ENCODE data around the gene MDH2.
"Not testable (repeated sequence)": the region's sequence is repeated elsewhere in the genome, so short reads cannot be mapped to it uniquely, and the experiment has no call there.

Gene MDH2

GRCh38 chr7:76047305-76047810, 548 bp upstream of the MDH2 start:
- DNase-seq (ENCODE audit: low read depth in 2 of 2) = no peak

- DNase-seq (ENCODE audit: low read depth in 2 of 2) = no peak
These were observed 722 bp downstream of the MDH2 start for GRCh38 chr7:76048668-76048988.

- no peak for DNase-seq (ENCODE audit: low read depth in 2 of 2)
These were observed 1.4 kb downstream of the MDH2 start for GRCh38 chr7:76049295-76049694.

- DNase-seq (ENCODE audit: low read depth in 2 of 2) = no peak
These were observed 2.6 kb downstream of the MDH2 start for GRCh38 chr7:76050545-76050944.

GRCh38 chr7:76051840-76052239, 3.9 kb downstream of the MDH2 start:
- no peak for DNase-seq (ENCODE audit: low read depth in 2 of 2)

GRCh38 chr7:76052681-76053080, 4.8 kb downstream of the MDH2 start:
- DNase-seq (ENCODE audit: low read depth in 2 of 2) = not testable (repeated sequence)

- no peak for DNase-seq (ENCODE audit: low read depth in 2 of 2)
These were observed 5.6 kb downstream of the MDH2 start for GRCh38 chr7:76053461-76053860.

- no peak for DNase-seq (ENCODE audit: low read depth in 2 of 2)
These were observed 6.5 kb downstream of the MDH2 start for GRCh38 chr7:76054123-76055120.

- no peak for DNase-seq (ENCODE audit: low read depth in 2 of 2)
These were observed 8.3 kb downstream of the MDH2 start for GRCh38 chr7:76056241-76056640.

GRCh38 chr7:76057103-76057812, 9.4 kb downstream of the MDH2 start:
- no peak for DNase-seq (ENCODE audit: low read depth in 2 of 2)

GRCh38 chr7:76057813-76058145, 9.9 kb downstream of the MDH2 start:
- DNase-seq (ENCODE audit: low read depth in 2 of 2) = no peak

- DNase-seq (ENCODE audit: low read depth in 2 of 2) = not testable (repeated sequence)
These were observed 10.8 kb downstream of the MDH2 start for GRCh38 chr7:76058745-76059144.

- no peak for DNase-seq (ENCODE audit: low read depth in 2 of 2)
These were observed 12.9 kb downstream of the MDH2 start for GRCh38 chr7:76060842-76061241.

- DNase-seq (ENCODE audit: low read depth in 2 of 2) = no peak
These were observed 14.3 kb downstream of the MDH2 start for GRCh38 chr7:76062254-76062653.

- no peak for DNase-seq (ENCODE audit: low read depth in 2 of 2)
These were observed 15.2 kb downstream of the MDH2 start for GRCh38 chr7:76063114-76063513.

- DNase-seq (ENCODE audit: low read depth in 2 of 2) = no peak
These were observed 15.6 kb downstream of the MDH2 start for GRCh38 chr7:76063525-76063924.

GRCh38 chr7:76064208-76064970, 16.5 kb downstream of the MDH2 start:
- DNase-seq (ENCODE audit: low read depth in 2 of 2) = no peak

- no peak for DNase-seq (ENCODE audit: low read depth in 2 of 2)
These were observed 17.2 kb downstream of the MDH2 start for GRCh38 chr7:76065016-76065612.

GRCh38 chr7:76066716-76067503, 19.0 kb downstream of the MDH2 start:
- no peak for DNase-seq (ENCODE audit: low read depth in 2 of 2)

GRCh38 chr7:76069238-76069638, 21.3 kb downstream of the MDH2 start:
- no peak for DNase-seq (ENCODE audit: low read depth in 2 of 2)
